GM21526 (cell line): ENCODE data around the gene PDLIM5.
"Not testable (repeated sequence)": the region's sequence is repeated elsewhere in the genome, so short reads cannot be mapped to it uniquely, and the experiment has no call there.

Experiments used
- ATAC-seq: cut with Tn5 transposase; IDR thresholded peaks from one replicate; pipeline ENCODE4 v1.9.1; 2021; ENCODE audit warnings: moderate library complexity; ENCODE audit not compliant: unreplicated experiment, low FRiP score

PDLIM5 gene

GRCh38 chr4:94459462-94460161 is 7.9 kb downstream of the PDLIM5 start:
- no peak for ATAC-seq

DNA sequence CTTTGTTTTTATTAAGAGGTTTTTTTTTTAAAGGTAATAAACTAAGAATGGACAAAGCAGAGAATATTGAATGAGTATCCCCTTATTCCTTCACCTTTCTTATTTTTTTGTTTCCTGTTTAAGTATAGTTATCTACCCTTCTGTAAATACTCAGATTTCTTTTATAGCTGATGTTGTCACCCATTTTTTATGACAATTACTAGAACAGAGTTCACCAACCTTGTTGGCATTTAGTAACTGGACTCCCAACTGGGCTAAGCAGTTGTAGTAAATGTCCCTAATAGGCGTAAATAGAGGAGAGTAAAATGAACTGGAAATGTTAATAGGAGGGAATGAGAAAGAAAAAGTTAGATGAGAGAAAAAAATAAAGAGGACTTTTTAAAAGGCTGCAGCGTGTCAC is 9.8 kb downstream of the PDLIM5 start:
- ATAC-seq, result no peak

- no peak for ATAC-seq
Observed at GRCh38 chr4:94462572-94462971, 10.8 kb downstream of the PDLIM5 start.

GRCh38 chr4:94463771-94464170 is 12.0 kb downstream of the PDLIM5 start:
- ATAC-seq, result no peak

DNA sequence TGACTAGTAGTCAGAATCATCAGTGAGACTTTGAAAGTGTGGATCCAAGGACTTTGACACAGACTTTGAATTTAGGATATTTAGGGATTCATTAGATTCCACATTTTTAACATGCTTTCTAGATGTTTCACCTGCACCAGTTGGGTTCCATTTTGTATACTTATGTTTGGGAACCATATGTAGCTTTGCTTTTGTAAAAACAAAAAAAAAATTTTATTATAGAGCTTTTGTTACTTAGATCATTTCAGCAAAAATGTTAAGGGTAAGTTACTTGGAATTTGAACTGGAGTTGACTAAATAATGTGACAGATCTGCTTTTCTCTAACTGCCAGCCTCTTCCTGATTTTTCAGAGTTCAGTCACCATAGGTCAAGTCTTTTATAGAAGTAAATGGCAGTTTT is 14.6 kb downstream of the PDLIM5 start:
- ATAC-seq, result no peak

- ATAC-seq, result no peak
Observed at GRCh38 chr4:94466923-94467322, 15.2 kb downstream of the PDLIM5 start.

DNA sequence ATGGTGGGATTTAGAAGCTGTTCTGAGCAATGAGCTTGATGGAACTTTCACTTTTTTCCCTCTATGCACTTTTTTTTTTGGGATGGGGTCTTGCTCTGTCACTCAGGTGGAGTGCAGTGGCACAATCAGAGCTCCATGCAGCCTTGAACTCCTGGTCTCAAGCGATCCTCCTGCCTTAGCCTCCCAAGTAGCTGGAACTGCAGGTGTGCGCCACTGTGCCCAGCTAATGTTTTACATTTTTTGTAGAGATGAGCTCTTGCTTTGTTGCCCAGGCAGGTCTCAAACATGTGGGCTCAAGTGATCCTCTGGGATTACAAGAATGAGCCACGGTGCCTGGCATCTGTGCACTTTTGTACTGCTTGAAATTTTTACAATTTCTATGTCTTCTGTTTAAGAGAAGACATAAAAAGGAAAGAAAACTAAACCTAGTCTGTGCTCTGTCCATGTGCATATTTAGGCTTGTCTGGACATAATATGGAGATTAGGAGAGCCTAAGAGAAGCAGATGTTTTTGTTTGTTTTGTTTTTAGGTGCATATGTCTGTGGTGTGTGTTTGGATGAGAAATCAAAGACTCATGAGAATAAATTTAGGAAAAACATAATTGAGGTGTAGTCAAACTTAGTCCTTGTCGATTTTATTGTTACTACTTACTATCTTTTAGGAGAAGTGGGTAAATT is 16.5 kb downstream of the PDLIM5 start:
- no peak for ATAC-seq

DNA sequence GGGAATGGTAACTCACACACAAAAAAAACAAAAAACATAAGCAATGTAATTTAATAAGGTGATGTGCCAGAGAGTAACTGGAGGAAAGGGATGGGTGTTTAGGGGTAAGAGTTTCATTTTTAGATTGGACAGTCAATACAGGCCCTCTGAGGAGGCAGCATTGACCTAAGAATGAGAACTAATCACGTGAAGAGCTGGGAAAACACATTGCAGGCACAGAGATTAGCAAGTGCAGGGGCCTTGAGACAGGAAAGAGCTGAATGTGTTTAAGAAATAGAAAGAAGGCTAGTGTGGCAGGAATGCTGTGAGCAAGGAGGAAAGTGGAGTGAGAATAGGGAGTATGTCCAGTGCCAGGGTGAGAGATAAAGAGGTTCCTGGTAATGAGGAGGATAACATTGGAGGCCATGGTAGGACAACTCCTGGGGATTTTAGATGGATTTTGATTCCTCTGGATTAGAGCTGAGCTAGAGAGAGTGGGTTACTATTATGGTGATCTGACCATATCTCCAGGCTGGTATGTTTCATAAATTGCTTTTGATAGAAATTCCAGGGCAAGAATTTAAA is 17.6 kb downstream of the PDLIM5 start:
- no peak for ATAC-seq

DNA sequence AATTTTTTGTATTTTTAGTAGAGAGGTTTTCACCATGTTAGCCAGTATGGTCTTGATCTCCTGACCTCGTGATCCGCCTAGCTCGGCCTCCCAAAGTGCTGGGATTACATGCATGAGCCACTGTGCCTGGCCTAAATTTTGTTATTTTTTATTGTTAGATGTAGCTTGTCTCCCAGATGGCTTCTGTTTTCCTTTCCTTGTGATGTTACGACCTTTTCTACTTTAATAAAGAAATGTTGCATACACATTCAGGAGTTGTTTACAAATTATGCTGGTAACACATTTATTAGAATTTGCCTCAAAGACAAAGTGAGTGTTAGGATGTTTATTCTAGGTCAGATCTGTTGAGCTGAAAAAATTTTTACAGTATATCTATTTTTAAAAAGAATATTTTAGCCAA is 18.4 kb downstream of the PDLIM5 start:
- ATAC-seq, result no peak

- ATAC-seq, result not testable (repeated sequence)
Observed at GRCh38 chr4:94470782-94471181, 19.0 kb downstream of the PDLIM5 start.

GRCh38 chr4:94472056-94472826 is 20.5 kb downstream of the PDLIM5 start:
- ATAC-seq, result no peak

- no peak for ATAC-seq
Observed at GRCh38 chr4:94475050-94475449, 23.3 kb downstream of the PDLIM5 start.

DNA sequence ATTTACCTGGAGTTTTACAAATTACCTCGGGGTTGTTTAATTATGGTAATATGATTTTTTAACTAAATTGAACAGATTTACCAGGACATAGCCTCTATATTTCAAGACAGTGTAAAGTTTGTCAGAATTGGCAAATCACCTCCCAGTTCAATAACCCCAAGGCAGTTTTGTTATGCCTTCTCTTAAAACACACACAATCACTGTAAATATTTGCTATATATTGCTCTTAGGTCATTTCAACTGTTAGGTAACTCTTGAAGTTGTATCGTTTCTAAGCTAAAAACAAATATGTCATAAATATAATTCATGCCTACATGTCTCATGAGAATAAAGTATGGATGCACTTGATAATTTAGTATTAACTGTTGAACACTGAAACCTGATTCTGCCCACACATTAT is 24.1 kb downstream of the PDLIM5 start:
- no peak for ATAC-seq

GRCh38 chr4:94477227-94477626 is 25.5 kb downstream of the PDLIM5 start:
- ATAC-seq, result no peak

GRCh38 chr4:94478805-94479204 is 27.1 kb downstream of the PDLIM5 start:
- ATAC-seq, result not testable (repeated sequence)

- no peak for ATAC-seq
Observed at GRCh38 chr4:94479358-94480141, 27.8 kb downstream of the PDLIM5 start.

GRCh38 chr4:94480362-94480951 is 28.7 kb downstream of the PDLIM5 start:
- no peak for ATAC-seq

- ATAC-seq, result no peak
Observed at GRCh38 chr4:94483895-94484294, 32.2 kb downstream of the PDLIM5 start.

DNA sequence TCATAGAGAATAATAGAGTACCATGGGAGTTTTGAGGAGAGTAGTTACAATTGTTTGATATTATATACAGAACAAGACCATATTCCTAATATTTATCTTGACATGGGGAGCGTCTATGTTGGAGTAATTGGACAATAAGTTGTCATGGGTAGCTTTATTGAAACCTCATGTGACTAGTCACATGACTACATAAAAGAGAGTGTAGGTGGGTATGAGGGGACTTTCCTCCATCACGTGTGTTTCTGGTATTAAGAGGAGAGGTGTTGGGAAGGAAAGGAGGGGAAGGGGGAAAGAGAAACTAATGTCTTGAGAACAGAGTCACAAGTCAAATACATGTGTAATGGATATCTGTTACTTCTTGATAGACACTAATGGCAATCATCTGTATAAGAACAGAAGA is 33.1 kb downstream of the PDLIM5 start:
- no peak for ATAC-seq

DNA sequence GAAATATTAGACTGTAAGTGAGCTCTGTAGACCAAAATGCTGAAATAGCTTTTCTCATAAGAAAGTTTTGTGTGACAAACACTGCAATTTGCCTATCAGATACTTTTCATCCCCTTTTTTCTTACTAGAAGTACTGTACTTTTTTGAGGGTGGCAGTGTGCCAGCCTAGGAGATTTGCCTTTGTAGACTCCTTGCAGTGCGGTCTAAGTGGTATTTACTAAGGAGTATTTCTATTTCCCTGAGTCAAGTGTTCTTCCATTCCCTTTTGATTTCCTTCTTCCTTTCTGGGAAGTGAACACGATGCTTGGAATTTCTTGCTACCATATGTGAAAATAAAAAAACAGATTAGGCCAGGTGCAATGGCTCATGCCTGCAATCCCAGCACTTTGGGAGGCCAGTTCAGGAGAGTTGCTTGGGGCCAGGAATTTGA is 34.6 kb downstream of the PDLIM5 start:
- no peak for ATAC-seq
